H1 (cell line): ENCODE data around the gene NUCB1. TPM values are rescaled to one million over a fixed set of nuclear protein-coding genes. Genes with fewer than 3 reads are reported as not detected.

Source experiments
- EZH2 ChIP-seq: fragments of 200-600 bp; sonication (generic); IDR thresholded peaks from 2 replicates; pipeline ENCODE4 v1.7.1; 2012; ENCODE audit warnings: low read depth, mild to moderate bottlenecking, moderate library complexity, low read length, inconsistent platforms; ENCODE audit not compliant: severe bottlenecking
- polyA plus RNA-seq, 7 experiments: library from polyadenylated mRNA; depleted of rRNA in 3 of 7; stranded (reverse) in 5 of 7; unstranded in 2 of 7; fragments of >200 nt in 5 of 7; fragments of 200-250 nt in 2 of 7; gene quantifications; 1 replicate in 5 of 7; 2 replicates in 1 of 7; 4 replicates in 1 of 7; pipeline versions ENCODE4 v1.2.1 to v1.2.3, GENCODE V29; 2011 to 2013; ENCODE audit warnings: missing spikeins in 2 of 7, mixed read lengths in 2 of 7
- total RNA-seq: library from RNA; stranded (reverse); fragmentation: NEBNext Ultra II Directional; extraction: Animal tissue kit (Norgen Biotek cat#: 25700); gene quantifications from 2 replicates; pipeline ENCODE4 v1.2.1, GENCODE V29; 2021

The NUCB1 gene
- total and polyA plus RNA-seq, 2 of the 8 experiments (the other 6 are each of a cell fraction or from before 2014, with no cell fraction given): 111 to 121 TPM

DNA sequence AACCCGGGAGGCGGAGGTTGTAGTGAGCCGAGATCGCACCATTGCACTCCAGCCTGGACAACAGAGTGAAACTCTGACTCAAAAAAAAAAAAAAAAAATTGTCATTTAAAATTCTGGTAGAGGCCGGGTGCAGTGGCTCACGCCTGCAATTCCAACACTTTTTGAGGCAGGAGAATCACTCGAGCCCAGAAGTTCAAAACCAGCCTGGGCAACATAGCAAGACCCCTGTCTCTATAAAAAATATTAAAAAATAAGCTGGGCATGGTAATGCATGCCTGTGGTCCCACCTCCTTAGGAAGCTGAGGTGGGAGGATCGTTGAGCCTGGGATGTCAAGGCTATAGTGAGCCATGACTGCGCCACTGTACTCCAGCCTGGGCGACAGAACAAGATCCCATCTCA, 6.2 kb downstream of the NUCB1 start (continued):
- no peak for TF ChIP-seq EZH2
